Measurements from ENCODE around the gene PRKAR1B.

DNA sequence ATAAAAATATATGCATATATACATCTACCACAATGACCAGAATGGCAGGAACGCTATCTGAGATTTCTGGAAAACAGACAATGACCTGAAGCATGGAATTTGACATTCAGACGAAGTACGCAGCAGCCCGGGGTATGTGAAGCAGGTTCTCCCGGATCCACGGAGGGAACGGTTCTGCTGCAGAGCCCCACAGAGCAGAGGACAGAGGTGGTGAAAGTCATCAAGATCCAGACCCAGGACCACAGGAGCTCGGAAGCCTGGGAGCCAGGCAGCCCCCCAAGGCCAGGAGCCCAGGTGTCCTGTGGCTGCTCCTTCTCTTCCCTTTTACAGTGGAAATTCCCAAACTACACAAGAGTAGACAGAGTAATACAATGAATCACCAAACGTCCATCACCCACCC is 42.7 kb downstream of the PRKAR1B start:
- TF ChIP-seq, protein P1, sequence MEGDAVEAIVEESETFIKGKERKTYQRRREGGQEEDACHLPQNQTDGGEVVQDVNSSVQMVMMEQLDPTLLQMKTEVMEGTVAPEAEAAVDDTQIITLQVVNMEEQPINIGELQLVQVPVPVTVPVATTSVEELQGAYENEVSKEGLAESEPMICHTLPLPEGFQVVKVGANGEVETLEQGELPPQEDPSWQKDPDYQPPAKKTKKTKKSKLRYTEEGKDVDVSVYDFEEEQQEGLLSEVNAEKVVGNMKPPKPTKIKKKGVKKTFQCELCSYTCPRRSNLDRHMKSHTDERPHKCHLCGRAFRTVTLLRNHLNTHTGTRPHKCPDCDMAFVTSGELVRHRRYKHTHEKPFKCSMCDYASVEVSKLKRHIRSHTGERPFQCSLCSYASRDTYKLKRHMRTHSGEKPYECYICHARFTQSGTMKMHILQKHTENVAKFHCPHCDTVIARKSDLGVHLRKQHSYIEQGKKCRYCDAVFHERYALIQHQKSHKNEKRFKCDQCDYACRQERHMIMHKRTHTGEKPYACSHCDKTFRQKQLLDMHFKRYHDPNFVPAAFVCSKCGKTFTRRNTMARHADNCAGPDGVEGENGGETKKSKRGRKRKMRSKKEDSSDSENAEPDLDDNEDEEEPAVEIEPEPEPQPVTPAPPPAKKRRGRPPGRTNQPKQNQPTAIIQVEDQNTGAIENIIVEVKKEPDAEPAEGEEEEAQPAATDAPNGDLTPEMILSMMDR (conservative IDR thresholded peaks at IDR 0.05 in 1 of 2, IDR thresholded peaks at IDR 0.05 in 1 of 2; ENCODE audit: extremely low read depth in 1 of 2, insufficient read depth in 1 of 2, low read depth in 1 of 2, low read length in 2 of 2), result no peak
- no peak for TF ChIP-seq EZH2 (IDR thresholded peaks at IDR 0.05; ENCODE audit: borderline replicate concordance, low read length)

Measured in mammary epithelial cell (primary cell).